ENCODE results near the gene SQOR.

DNA sequence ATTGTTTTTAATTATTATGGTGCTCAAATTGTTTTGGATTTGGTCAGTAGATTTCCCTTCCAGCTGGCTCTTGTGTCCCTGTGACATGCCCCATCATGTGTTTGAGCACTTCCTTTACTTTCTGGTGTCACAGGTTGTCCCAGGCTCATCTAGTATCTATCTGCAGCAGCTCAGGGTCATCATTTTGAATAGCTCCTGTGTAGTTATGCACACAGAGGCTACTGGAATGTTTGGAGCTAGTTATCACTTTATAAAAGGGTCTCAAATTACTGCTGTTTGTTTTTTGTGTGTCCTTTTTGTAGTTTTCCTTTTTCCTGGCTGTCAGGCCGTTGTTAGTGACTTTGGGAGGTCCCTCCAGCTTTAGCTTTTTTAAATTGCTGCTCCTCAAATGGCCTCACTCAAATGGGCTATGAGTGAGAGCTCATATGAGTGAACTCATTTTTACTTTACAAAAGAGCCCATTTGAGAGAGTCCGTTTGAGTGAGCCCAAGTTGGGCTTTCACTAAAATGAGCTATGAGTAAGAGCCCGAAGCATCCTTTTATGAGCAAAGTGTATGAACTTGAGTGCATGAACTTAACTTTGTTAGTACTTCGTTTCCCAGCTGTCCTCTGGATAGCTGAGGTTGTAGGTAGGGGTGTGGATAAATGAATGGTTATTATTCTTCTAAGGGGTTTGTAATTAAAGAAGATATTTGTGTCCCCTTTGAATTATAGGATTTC lies 43.8 kb downstream of the SQOR start:
- TF ChIP-seq, protein P1, sequence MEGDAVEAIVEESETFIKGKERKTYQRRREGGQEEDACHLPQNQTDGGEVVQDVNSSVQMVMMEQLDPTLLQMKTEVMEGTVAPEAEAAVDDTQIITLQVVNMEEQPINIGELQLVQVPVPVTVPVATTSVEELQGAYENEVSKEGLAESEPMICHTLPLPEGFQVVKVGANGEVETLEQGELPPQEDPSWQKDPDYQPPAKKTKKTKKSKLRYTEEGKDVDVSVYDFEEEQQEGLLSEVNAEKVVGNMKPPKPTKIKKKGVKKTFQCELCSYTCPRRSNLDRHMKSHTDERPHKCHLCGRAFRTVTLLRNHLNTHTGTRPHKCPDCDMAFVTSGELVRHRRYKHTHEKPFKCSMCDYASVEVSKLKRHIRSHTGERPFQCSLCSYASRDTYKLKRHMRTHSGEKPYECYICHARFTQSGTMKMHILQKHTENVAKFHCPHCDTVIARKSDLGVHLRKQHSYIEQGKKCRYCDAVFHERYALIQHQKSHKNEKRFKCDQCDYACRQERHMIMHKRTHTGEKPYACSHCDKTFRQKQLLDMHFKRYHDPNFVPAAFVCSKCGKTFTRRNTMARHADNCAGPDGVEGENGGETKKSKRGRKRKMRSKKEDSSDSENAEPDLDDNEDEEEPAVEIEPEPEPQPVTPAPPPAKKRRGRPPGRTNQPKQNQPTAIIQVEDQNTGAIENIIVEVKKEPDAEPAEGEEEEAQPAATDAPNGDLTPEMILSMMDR (IDR thresholded peaks at IDR 0.05), result no peak
- TF ChIP-seq POLR2A (IDR thresholded peaks at IDR 0.05), result no peak
